ENCODE measurements around the gene SHMT2.

GRCh38 chr12:57236925-57237595 is 7.5 kb downstream of the SHMT2 start:
- TF ChIP-seq EZH2 (IDR thresholded peaks at IDR 0.05; ENCODE audit: low read depth) = no peak
- TF ChIP-seq, protein P1, sequence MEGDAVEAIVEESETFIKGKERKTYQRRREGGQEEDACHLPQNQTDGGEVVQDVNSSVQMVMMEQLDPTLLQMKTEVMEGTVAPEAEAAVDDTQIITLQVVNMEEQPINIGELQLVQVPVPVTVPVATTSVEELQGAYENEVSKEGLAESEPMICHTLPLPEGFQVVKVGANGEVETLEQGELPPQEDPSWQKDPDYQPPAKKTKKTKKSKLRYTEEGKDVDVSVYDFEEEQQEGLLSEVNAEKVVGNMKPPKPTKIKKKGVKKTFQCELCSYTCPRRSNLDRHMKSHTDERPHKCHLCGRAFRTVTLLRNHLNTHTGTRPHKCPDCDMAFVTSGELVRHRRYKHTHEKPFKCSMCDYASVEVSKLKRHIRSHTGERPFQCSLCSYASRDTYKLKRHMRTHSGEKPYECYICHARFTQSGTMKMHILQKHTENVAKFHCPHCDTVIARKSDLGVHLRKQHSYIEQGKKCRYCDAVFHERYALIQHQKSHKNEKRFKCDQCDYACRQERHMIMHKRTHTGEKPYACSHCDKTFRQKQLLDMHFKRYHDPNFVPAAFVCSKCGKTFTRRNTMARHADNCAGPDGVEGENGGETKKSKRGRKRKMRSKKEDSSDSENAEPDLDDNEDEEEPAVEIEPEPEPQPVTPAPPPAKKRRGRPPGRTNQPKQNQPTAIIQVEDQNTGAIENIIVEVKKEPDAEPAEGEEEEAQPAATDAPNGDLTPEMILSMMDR (conservative IDR thresholded peaks at IDR 0.05) = no peak

Measured in PC-9 (cell line).